GM23338 (cell line): Measurements from ENCODE around the gene RAX2. TPM values are rescaled to one million over a fixed set of nuclear protein-coding genes. Genes with fewer than 3 reads are reported as not detected.
A peak's percentile ranks its signal among the peaks of the same experiment; 100 is the strongest.

Experiments
- ATAC-seq: fragments of 200-7000 bp; cut with Tn5 transposase; 3 replicates; pipeline ENCODE4 v1.9.1; 2020
- DNase-seq: peaks from one replicate; pipeline ENCODE4 v3.0.0-alpha.2; 2015; ENCODE audit warnings: low spot score
- H2AFZ ChIP-seq: fragments of 200-600 bp; sonication (generic); 2 replicates; pipeline ENCODE4 v1.8.0; 2016; ENCODE audit warnings: antibody characterized with exemption, mild to moderate bottlenecking, moderate library complexity
- H3F3A ChIP-seq: fragments of 200-600 bp; sonication (generic); replicated peaks from 2 replicates; pipeline ENCODE4 v1.8.0; 2017; ENCODE audit warnings: antibody characterized with exemption, mixed run types, low read depth
- H3K27ac ChIP-seq: fragments of 200-600 bp; sonication (generic); 2 replicates; pipeline ENCODE4 v1.6.1; 2016; ENCODE audit warnings: low read depth
- H3K27me3 ChIP-seq: fragments of 200-600 bp; sonication (generic); 2 replicates; pipeline ENCODE4 v1.8.0; 2016; ENCODE audit warnings: mild to moderate bottlenecking, mixed run types, moderate library complexity; ENCODE audit not compliant: insufficient read depth
- H3K36me3 ChIP-seq: fragments of 200-600 bp; sonication (generic); 2 replicates; pipeline ENCODE4 v1.8.0; 2016; ENCODE audit warnings: mild to moderate bottlenecking; ENCODE audit not compliant: insufficient read depth
- H3K4me1 ChIP-seq: fragments of 200-600 bp; sonication (generic); 2 replicates; pipeline ENCODE4 v1.8.0; 2016; ENCODE audit warnings: mild to moderate bottlenecking, moderate library complexity; ENCODE audit not compliant: insufficient read depth
- H3K4me2 ChIP-seq: fragments of 200-600 bp; sonication (generic); 2 replicates; pipeline ENCODE4 v1.7.1; 2017; ENCODE audit warnings: mixed run types
- H3K4me3 ChIP-seq: fragments of 200-600 bp; sonication (generic); 2 replicates; pipeline ENCODE4 v1.6.1; 2016; ENCODE audit warnings: mixed run types
- H3K79me2 ChIP-seq: fragments of 200-600 bp; sonication (generic); replicated peaks from 2 replicates; pipeline ENCODE4 v1.8.0; 2017; ENCODE audit warnings: mild to moderate bottlenecking; ENCODE audit not compliant: insufficient read depth
- H3K9me2 ChIP-seq: fragments of 200-600 bp; sonication (generic); 2 replicates; pipeline ENCODE4 v1.8.0; 2017; ENCODE audit not compliant: insufficient read depth
- H4K20me1 ChIP-seq: fragments of 200-600 bp; sonication (generic); replicated peaks from 2 replicates; pipeline ENCODE4 v1.8.0; 2017; ENCODE audit warnings: mild to moderate bottlenecking; ENCODE audit not compliant: insufficient read depth
- H3K27ac Mint-ChIP-seq: 2 replicates; pipeline ENCODE4 v1.8.0; 2020; ENCODE audit warnings: inconsistent platforms, mild to moderate bottlenecking, moderate library complexity, mixed read lengths
- H3K27me3 Mint-ChIP-seq: 3 replicates; pipeline ENCODE4 v1.8.0; 2022; ENCODE audit warnings: low read depth, mild to moderate bottlenecking, moderate library complexity, mixed read lengths, inconsistent platforms; ENCODE audit not compliant: insufficient read depth, poor library complexity
- H3K36me3 Mint-ChIP-seq: 3 replicates; pipeline ENCODE4 v1.8.0; 2021; ENCODE audit warnings: low read depth, mild to moderate bottlenecking, inconsistent platforms, moderate library complexity, mixed read lengths
- H3K4me1 Mint-ChIP-seq: 3 replicates; pipeline ENCODE4 v1.8.0; 2020; ENCODE audit warnings: mild to moderate bottlenecking, inconsistent platforms, mixed read lengths
- H3K4me3 Mint-ChIP-seq: 3 replicates; pipeline ENCODE4 v1.8.0; 2021; ENCODE audit warnings: moderate library complexity, mild to moderate bottlenecking, inconsistent platforms, mixed read lengths
- H3K9me3 Mint-ChIP-seq: 3 replicates; pipeline ENCODE4 v1.8.0; 2020; ENCODE audit warnings: moderate library complexity, mild to moderate bottlenecking, inconsistent platforms, mixed read lengths
- EZH2phosphoT487 ChIP-seq: fragments of 200-600 bp; sonication (generic); IDR thresholded peaks from one replicate; pipeline ENCODE4 v1.8.1; 2018; ENCODE audit warnings: antibody characterized with exemption; ENCODE audit not compliant: unreplicated experiment
- NANOG ChIP-seq: IDR thresholded peaks from 2 replicates; pipeline ENCODE4 v1.6.1; 2016; ENCODE audit warnings: antibody characterized with exemption, borderline replicate concordance
- POLR2AphosphoS5 ChIP-seq: IDR thresholded peaks from 2 replicates; pipeline ENCODE4 v1.6.1; 2016; ENCODE audit warnings: antibody characterized with exemption, low read depth
- ZNF114 ChIP-seq: fragments of 250-450 bp; sonication (Bioruptor Pico); IDR thresholded peaks from 2 replicates; pipeline ENCODE4 v1.5.0; 2020; ENCODE audit warnings: mild to moderate bottlenecking, moderate library complexity
- ZNF462 ChIP-seq: fragments of 250-450 bp; sonication (Bioruptor Pico); IDR thresholded peaks from 2 replicates; pipeline ENCODE4 v1.5.0; 2020; ENCODE audit warnings: mild to moderate bottlenecking, moderate library complexity
- polyA plus RNA-seq: library from polyadenylated mRNA; unstranded; fragments of >200 nt; fragmentation: Nextera tagmentation; extraction: Ambion mirVana; gene quantifications from 2 replicates; pipeline ENCODE4 v1.2.1, GENCODE V29; 2016
- total RNA-seq: library from RNA; depleted of rRNA; stranded (reverse); fragments of >200 nt; shearing (Covaris generic); gene quantifications from 2 replicates; pipeline ENCODE4 v1.2.3, GENCODE V29; 2014
- TF ChIP-seq, protein P1 (sequence below), 2 experiments: fragments of 200-600 bp in 1 of 2; sonication (generic) in 1 of 2; conservative IDR thresholded peaks; 2 replicates each; pipeline versions ENCODE4 v1.5.1 to v1.6.1; 2016 to 2017; ENCODE audit warnings: antibody characterized with exemption in 2 of 2, low read depth in 2 of 2, mild to moderate bottlenecking in 2 of 2, moderate library complexity in 1 of 2
- TF ChIP-seq, protein P2 (sequence below): IDR thresholded peaks from one replicate; pipeline ENCODE4 v1.6.1; 2018; ENCODE audit warnings: antibody characterized with exemption; ENCODE audit not compliant: unreplicated experiment

The RAX2 gene
- total and polyA plus RNA-seq, 2 experiments from 2014 or later: 0.13 TPM; not detected in 1

- H3K4me1 Mint-ChIP-seq: no peaks in the 10 kb centered on the region
- no peaks in the 10 kb centered on the region; the same call in 2 of the 3 replicates for H3K36me3 Mint-ChIP-seq
- Histone ChIP-seq H3K4me2 (no peak overlapping the region), H4K20me1 (no peaks in the 10 kb centered on the region), H3K27ac (no peak overlapping the region), H2AFZ (no peak overlapping the region), H3K4me3 (no peak overlapping the region), H3F3A (0 out of 2 replicates have a peak, but pooled peaks cover 2% of the 10 kb centered on the region), H3K79me2 (no peaks in the 10 kb centered on the region), H3K4me1 (no peaks in the 10 kb centered on the region), H3K27me3 (0 out of 2 replicates have a peak, but pooled peaks cover 6% of the 10 kb centered on the region), H3K9me2 (no peaks in the 10 kb centered on the region), H3K36me3 (no peaks in the 10 kb centered on the region)
- TF ChIP-seq, protein P1, sequence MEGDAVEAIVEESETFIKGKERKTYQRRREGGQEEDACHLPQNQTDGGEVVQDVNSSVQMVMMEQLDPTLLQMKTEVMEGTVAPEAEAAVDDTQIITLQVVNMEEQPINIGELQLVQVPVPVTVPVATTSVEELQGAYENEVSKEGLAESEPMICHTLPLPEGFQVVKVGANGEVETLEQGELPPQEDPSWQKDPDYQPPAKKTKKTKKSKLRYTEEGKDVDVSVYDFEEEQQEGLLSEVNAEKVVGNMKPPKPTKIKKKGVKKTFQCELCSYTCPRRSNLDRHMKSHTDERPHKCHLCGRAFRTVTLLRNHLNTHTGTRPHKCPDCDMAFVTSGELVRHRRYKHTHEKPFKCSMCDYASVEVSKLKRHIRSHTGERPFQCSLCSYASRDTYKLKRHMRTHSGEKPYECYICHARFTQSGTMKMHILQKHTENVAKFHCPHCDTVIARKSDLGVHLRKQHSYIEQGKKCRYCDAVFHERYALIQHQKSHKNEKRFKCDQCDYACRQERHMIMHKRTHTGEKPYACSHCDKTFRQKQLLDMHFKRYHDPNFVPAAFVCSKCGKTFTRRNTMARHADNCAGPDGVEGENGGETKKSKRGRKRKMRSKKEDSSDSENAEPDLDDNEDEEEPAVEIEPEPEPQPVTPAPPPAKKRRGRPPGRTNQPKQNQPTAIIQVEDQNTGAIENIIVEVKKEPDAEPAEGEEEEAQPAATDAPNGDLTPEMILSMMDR (conservative IDR thresholded peaks at IDR 0.05; ENCODE audit: low read depth in 2 of 2): peak in 1 of 2 experiments; percentile 42; a peak in 2 of 4 replicates
- no peak for TF ChIP-seq POLR2AphosphoS5
- no peak for ATAC-seq
- peak; percentile 50 for DNase-seq
- no peak overlapping the region for H3K27ac Mint-ChIP-seq
- H3K9me3 Mint-ChIP-seq: no peaks in the 10 kb centered on the region
- no peak overlapping the region for H3K4me3 Mint-ChIP-seq
- H3K27me3 Mint-ChIP-seq: peaks cover 18% of the 10 kb centered on the region
These were observed 49.1 kb upstream of the RAX2 start for GRCh38 chr19:3821156-3821555.

DNA sequence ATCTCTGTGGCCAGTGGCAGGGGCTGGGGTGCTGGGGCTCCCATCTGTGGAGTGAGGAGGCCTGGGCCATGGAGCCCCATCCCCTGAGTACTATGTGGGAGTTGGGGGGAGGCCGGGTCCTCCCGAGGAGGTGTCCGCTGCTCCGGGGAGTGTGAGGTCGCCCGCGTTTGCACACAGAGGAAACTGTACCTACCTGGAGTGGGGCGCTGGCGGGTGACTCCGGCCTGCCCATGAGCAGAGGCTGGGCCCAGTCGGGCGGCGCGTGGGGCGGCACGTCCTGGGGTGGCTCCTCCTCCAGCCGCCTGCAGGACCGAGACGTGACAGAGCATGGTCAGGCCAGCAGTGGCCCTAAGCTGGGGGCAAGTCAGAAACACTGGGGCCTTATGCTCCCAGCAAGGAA, 48.0 kb upstream of the RAX2 start:
- DNase-seq: no peak
- Histone ChIP-seq H3K36me3 (no peaks in the 10 kb centered on the region), H3K27me3 (0 out of 2 replicates have a peak, but pooled peaks cover 6% of the 10 kb centered on the region), H3K4me2 (no peak overlapping the region), H3K79me2 (no peaks in the 10 kb centered on the region), H4K20me1 (no peaks in the 10 kb centered on the region), H3K4me3 (no peak overlapping the region), H3F3A (0 out of 2 replicates have a peak, but pooled peaks cover 2% of the 10 kb centered on the region), H3K4me1 (no peaks in the 10 kb centered on the region), H3K27ac (no peak overlapping the region), H2AFZ (no peak overlapping the region), H3K9me2 (no peaks in the 10 kb centered on the region)
- Mint-ChIP-seq H3K27ac (no peak overlapping the region), H3K4me1 (no peaks in the 10 kb centered on the region), H3K27me3 (peaks cover 20% of the 10 kb centered on the region), H3K4me3 (no peak overlapping the region), H3K36me3 (no peaks in the 10 kb centered on the region; the same call in 2 of the 3 replicates), H3K9me3 (no peaks in the 10 kb centered on the region; the same call in 1 of the 3 replicates)
- no peak for ATAC-seq
- TF ChIP-seq ZNF114 (CRISPR knock-in tag) (no peak), NANOG (no peak), EZH2phosphoT487 (no peak), POLR2AphosphoS5 (no peak), ZNF462 (CRISPR knock-in tag) (no peak)
- TF ChIP-seq, protein P2, sequence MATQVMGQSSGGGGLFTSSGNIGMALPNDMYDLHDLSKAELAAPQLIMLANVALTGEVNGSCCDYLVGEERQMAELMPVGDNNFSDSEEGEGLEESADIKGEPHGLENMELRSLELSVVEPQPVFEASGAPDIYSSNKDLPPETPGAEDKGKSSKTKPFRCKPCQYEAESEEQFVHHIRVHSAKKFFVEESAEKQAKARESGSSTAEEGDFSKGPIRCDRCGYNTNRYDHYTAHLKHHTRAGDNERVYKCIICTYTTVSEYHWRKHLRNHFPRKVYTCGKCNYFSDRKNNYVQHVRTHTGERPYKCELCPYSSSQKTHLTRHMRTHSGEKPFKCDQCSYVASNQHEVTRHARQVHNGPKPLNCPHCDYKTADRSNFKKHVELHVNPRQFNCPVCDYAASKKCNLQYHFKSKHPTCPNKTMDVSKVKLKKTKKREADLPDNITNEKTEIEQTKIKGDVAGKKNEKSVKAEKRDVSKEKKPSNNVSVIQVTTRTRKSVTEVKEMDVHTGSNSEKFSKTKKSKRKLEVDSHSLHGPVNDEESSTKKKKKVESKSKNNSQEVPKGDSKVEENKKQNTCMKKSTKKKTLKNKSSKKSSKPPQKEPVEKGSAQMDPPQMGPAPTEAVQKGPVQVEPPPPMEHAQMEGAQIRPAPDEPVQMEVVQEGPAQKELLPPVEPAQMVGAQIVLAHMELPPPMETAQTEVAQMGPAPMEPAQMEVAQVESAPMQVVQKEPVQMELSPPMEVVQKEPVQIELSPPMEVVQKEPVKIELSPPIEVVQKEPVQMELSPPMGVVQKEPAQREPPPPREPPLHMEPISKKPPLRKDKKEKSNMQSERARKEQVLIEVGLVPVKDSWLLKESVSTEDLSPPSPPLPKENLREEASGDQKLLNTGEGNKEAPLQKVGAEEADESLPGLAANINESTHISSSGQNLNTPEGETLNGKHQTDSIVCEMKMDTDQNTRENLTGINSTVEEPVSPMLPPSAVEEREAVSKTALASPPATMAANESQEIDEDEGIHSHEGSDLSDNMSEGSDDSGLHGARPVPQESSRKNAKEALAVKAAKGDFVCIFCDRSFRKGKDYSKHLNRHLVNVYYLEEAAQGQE: no peak
- TF ChIP-seq, protein P1 (conservative IDR thresholded peaks at IDR 0.05; ENCODE audit: low read depth in 2 of 2): no peak
